ENCODE results near the gene ABCF1.

ABCF1 gene

DNA sequence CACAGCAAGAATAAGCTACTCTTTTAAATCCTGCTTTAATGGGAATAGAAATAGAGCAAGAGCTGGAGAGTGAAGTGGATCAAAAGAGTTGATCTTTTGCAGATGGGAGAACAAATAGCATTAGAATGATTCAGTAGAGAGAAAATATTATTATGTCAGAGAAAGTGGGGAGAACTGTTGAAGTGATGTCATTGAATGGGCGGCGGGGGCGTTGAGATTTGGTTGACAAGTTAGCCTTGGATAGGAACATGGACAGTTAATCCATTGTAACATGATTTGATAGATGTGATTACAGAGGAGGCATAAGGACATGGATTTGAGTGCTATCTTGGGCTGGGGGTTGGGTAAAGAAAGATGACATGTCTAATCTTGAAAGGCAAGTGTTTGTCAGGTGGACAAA lies 64.6 kb downstream of the ABCF1 start:
- DNase-seq = no peak

DNA sequence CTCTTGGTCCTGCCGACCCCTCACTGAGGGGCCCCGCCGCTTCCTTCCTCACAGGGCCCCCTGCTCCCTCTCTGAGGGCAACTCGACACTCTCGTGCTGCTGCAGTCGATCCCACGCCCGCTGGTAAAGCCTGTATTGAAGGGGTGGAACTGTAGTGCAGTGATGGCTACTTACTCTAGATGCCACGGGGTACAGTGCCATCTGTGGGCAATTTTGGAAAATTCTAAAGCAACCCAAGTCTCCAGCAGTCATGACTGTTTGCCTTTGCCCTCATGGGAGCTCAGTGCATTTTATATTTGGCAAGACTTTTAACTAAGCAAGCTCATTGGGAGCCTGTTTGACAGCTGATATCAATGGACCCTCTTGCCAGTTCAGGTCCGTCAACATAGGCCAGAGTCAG lies 69.2 kb downstream of the ABCF1 start:
- DNase-seq = no peak

DNA sequence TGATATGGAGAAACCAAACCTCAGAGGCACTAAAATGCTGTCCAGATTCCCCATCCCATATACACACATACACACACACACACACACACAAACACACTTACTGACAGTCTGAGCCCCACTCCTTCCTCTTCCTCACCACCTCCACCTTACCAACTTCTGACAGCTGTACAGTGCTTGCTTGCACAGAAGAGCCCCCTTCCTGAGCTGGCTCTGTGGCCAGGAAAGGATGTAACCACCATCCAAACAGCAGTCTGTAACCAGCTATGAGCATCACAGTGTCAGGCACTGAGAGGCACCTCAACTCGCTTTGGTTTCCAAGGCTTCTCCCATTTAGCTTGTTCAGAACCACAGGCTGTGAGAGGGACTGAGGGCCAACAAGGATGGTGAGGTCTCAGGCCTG lies 69.8 kb downstream of the ABCF1 start:
- no peak for DNase-seq

All from CD4-positive, alpha-beta T cell treated with Interleukin-17A for 1 hour (primary cell).